Left forelimb (tissue), 1 donor: ENCODE measurements around the gene MRPL51.

Source experiments
- DNase-seq: peaks from one replicate; pipeline ENCODE4 v3.0.0-alpha.2; 2018; ENCODE audit warnings: low spot score

The MRPL51 gene

DNA sequence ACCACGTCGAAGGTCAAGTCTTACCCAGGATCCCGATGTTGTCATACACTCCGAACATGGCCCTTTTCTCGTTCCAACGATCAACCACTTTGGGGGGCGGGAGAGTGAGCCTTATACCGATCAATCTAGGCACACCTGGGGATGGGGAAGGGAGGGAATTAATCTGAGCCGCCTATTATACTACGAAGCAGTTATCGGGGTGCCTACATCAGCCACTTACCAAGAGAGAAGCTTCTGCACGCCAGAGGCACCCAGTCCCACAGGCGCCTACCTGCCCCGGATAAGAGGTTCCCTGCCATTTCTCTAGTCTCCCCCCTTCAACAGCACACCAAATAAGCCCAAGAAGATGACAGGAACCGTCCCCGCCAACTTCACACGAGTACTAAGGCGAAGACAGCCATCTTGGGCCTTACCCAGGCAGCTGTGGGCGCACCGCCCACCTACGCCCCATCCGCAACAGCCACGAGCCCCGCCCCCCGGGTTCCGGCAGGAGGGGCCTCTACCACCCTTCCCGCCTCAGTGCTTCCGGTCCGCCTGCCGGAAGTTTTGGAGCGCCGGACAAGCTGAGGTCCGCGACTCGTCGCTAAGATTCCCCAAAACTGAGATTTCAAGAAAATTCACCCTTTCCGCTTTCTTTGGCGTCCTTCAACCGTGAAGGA, at the start of gene MRPL51:
Gene MRPL51 (minus strand): TSS at position 425 of the 659 bp plus-strand sequence. CDS start 126 bp downstream, at position 299.
- peak; percentile 96 for DNase-seq

- no peak for DNase-seq
Observed at GRCh38 chr12:6542209-6543009, 49.3 kb upstream of the MRPL51 start.

DNA sequence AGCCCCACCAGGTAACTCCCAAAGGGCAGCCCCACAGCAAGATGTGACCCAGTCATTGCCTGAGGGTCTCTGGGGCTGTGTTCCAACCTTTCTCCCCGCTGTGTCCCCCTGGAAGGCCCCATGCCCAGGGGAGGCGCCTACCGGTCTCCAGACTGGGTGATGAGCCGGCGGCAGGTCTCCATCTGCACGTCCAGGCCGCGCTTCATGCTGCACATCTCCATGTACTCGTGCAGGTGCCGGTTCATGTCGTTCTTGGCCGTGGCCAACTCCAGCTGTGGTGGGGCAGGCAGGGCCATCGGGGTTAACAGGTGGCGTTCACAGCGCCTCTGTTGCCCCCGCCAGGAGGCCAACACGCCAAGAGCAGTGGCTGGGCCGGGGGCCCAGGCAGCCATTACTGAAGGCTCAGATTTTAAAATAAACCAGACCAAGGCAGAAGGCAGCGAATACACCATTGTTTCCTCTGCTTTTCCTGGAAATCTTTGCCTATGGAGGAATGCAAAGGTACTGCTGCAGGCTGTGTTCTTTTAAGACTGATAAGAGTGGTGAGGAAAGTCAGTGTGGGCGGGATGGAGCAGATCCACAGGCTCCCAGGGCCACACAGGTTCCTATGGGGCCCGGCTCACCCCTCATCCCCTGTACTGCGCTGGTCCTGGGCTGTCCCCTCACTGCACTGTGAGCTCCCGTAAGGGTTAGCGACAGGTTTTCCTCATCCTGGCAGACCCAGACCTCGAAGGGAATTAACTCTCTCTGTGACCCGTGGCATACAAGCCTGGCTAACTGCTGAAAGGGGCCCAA, 48.5 kb upstream of the MRPL51 start:
- DNase-seq: no peak

DNA sequence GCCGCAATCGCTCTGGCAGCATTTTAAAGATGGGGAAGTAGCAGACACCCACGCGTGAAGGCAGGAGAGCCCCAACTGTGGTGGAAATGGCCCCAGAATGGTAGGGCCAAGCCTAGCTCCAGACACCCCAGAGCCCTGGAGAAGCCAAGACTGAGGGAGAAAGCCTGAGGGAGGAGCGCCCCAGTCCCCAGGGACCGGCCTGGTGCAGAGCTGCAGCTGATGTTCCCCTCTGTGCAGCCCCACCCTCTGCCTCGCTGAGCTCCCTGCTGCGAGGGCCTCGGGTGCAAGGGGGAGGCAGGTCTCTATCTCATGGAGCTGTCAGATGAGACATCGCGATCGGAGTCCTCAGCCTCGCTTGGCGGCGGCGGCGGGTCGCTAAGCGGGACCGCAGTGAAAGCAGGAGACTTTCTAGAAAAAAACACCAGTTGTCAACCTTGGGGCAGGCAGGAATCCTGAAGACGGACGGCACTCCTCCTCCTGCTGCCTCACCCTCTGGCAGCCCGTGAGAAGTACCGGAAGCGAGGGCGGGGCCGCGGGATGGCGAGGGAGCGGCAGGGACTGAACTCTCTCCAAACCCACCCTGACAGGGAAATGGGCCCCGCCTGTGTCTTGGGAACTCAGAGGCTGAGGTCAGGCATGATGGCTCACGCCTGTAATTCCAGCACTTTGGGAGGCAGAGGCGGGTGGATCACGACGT, 47.3 kb upstream of the MRPL51 start:
- peak; percentile 87 for DNase-seq

GRCh38 chr12:6539707-6540134, 46.7 kb upstream of the MRPL51 start:
- no peak for DNase-seq

- no peak for DNase-seq
Observed at GRCh38 chr12:6539314-6539682, 46.2 kb upstream of the MRPL51 start.

DNA sequence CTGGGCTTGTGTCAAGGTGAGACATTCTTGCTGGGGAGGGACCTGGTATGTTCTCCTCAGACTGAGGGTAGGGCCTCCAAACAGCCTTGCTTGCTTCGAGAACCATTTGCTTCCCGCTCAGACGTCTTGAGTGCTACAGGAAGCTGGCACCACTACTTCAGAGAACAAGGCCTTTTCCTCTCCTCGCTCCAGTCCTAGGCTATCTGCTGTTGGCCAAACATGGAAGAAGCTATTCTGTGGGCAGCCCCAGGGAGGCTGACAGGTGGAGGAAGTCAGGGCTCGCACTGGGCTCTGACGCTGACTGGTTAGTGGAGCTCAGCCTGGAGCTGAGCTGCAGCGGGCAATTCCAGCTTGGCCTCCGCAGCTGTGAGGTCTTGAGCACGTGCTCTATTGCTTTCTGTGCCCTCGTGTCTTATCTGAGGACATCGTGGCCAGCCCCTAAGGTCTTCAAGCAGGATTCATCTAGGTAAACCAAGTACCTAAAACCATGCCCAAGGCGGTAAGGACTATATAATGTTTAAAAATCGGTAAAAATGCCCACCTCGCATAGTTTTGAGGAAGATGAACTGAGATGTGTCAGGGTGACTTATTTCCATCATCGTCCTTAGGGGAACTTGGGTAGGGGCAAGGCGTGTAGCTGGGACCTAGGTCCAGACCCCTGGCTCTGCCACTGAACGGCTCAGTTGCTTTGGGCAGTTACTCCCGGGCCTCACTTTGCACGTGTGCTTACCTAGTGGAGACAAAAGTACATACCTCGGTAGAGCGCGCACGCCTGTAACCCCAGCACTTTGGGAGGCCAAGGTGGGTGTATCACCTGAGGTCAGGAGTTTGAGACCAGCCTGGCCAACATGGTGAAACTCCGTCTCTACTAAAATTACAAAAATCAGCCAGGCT, 45.6 kb upstream of the MRPL51 start:
- DNase-seq: no peak

GRCh38 chr12:6537580-6538419, 44.7 kb upstream of the MRPL51 start:
- peak; percentile 83 for DNase-seq

DNA sequence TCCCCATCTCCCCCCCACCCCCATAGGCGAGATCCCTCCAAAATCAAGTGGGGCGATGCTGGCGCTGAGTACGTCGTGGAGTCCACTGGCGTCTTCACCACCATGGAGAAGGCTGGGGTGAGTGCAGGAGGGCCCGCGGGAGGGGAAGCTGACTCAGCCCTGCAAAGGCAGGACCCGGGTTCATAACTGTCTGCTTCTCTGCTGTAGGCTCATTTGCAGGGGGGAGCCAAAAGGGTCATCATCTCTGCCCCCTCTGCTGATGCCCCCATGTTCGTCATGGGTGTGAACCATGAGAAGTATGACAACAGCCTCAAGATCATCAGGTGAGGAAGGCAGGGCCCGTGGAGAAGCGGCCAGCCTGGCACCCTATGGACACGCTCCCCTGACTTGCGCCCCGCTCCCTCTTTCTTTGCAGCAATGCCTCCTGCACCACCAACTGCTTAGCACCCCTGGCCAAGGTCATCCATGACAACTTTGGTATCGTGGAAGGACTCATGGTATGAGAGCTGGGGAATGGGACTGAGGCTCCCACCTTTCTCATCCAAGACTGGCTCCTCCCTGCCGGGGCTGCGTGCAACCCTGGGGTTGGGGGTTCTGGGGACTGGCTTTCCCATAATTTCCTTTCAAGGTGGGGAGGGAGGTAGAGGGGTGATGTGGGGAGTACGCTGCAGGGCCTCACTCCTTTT, 44.0 kb upstream of the MRPL51 start:
- no peak for DNase-seq

DNA sequence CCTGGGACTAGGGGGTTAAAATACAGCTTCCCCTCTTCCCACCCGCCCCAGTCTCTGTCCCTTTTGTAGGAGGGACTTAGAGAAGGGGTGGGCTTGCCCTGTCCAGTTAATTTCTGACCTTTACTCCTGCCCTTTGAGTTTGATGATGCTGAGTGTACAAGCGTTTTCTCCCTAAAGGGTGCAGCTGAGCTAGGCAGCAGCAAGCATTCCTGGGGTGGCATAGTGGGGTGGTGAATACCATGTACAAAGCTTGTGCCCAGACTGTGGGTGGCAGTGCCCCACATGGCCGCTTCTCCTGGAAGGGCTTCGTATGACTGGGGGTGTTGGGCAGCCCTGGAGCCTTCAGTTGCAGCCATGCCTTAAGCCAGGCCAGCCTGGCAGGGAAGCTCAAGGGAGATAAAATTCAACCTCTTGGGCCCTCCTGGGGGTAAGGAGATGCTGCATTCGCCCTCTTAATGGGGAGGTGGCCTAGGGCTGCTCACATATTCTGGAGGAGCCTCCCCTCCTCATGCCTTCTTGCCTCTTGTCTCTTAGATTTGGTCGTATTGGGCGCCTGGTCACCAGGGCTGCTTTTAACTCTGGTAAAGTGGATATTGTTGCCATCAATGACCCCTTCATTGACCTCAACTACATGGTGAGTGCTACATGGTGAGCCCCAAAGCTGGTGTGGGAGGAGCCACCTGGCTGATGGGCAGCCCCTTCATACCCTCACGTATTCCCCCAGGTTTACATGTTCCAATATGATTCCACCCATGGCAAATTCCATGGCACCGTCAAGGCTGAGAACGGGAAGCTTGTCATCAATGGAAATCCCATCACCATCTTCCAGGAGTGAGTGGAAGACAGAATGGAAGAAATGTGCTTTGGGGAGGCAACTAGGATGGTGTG, 43.1 kb upstream of the MRPL51 start:
- DNase-seq: no peak

DNA sequence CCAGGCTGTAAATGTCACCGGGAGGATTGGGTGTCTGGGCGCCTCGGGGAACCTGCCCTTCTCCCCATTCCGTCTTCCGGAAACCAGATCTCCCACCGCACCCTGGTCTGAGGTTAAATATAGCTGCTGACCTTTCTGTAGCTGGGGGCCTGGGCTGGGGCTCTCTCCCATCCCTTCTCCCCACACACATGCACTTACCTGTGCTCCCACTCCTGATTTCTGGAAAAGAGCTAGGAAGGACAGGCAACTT, 42.6 kb upstream of the MRPL51 start:
- no peak for DNase-seq

DNA sequence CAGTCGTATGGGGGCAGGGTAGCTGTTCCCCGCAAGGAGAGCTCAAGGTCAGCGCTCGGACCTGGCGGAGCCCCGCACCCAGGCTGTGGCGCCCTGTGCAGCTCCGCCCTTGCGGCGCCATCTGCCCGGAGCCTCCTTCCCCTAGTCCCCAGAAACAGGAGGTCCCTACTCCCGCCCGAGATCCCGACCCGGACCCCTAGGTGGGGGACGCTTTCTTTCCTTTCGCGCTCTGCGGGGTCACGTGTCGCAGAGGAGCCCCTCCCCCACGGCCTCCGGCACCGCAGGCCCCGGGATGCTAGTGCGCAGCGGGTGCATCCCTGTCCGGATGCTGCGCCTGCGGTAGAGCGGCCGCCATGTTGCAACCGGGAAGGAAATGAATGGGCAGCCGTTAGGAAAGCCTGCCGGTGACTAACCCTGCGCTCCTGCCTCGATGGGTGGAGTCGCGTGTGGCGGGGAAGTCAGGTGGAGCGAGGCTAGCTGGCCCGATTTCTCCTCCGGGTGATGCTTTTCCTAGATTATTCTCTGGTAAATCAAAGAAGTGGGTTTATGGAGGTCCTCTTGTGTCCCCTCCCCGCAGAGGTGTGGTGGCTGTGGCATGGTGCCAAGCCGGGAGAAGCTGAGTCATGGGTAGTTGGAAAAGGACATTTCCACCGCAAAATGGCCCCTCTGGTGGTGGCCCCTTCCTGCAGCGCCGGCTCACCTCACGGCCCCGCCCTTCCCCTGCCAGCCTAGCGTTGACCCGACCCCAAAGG, 42.1 kb upstream of the MRPL51 start:
- peak; percentile 82 for DNase-seq

GRCh38 chr12:6534695-6534944, 41.6 kb upstream of the MRPL51 start:
- no peak for DNase-seq

- peak; percentile 97 for DNase-seq
Observed at GRCh38 chr12:6533923-6534694, 41.0 kb upstream of the MRPL51 start, which contains the start of gene GAPDH. TSS of gene GAPDH (plus strand) at chr12:6534517. CDS start at chr12:6534833, 316 bp downstream.

DNA sequence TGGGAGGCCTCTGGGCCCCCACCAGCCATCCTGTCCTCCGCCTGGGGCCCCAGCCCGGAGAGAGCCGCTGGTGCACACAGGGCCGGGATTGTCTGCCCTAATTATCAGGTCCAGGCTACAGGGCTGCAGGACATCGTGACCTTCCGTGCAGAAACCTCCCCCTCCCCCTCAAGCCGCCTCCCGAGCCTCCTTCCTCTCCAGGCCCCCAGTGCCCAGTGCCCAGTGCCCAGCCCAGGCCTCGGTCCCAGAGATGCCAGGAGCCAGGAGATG, 40.5 kb upstream of the MRPL51 start:
- DNase-seq: no peak

DNA sequence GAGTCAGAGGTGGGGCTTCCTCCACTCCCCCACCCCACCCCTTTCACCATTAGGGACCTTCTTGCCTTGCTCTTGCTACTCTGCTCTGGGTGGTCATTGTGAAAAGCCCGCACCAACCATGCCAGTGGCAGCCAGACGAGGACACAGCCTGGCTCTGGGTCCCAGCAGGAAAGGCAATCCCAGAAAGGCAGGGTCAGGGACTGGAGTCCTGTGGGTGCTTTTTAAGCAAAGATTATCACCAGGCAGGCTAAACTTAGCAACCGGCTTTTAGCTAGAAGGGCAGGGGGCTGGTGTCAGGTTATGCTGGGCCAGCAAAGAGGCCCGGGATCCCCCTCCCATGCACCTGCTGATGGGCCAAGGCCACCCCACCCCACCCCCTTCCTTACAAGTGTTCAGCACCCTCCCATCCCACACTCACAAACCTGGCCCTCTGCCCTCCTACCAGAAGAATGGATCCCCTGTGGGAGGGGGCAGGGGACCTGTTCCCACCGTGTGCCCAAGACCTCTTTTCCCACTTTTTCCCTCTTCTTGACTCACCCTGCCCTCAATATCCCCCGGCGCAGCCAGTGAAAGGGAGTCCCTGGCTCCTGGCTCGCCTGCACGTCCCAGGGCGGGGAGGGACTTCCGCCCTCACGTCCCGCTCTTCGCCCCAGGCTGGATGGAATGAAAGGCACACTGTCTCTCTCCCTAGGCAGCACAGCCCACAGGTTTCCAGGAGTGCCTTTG, 40.0 kb upstream of the MRPL51 start:
- DNase-seq: no peak
